K562 (cell line): ENCODE data around the gene CYP21A2.
"Not testable (repeated sequence)": the region's sequence is repeated elsewhere in the genome, so short reads cannot be mapped to it uniquely, and the experiment has no call there.

ENCODE experiments used
- ATF7 ChIP-seq: fragments of 450-650 bp; IDR thresholded peaks from 2 replicates; pipeline ENCODE4 v1.7.1; 2014; ENCODE audit warnings: mild to moderate bottlenecking, moderate library complexity
- EP300 ChIP-seq: IDR thresholded peaks from 2 replicates; pipeline ENCODE4 v1.6.1; 2012; ENCODE audit warnings: low read length, improper control_type of control experiment
- JUN ChIP-seq, 2 experiments: sonication (generic) in 1 of 2; formaldehyde crosslinking in 1 of 2; IDR thresholded peaks; 2 replicates each; pipeline versions ENCODE4 v1.6.1 to v1.8.0; 2012 to 2022; ENCODE audit warnings: borderline replicate concordance in 2 of 2, mild to moderate bottlenecking in 2 of 2, improper control_type of control experiment in 1 of 2, low read depth in 1 of 2, low read length in 1 of 2, missing genetic modification reagents in 1 of 2
- MAFK ChIP-seq: IDR thresholded peaks from 2 replicates; pipeline ENCODE4 v1.6.1; 2011; ENCODE audit warnings: low read length, improper control_type of control experiment
- MXI1 ChIP-seq: IDR thresholded peaks from 2 replicates; pipeline ENCODE4 v1.6.1; 2011; ENCODE audit warnings: low read depth, mild to moderate bottlenecking, improper control_type of control experiment, low read length
- NBN ChIP-seq: fragments of 450-650 bp; IDR thresholded peaks from 2 replicates; pipeline ENCODE4 v1.6.1; 2016; ENCODE audit warnings: low read depth, mild to moderate bottlenecking
- PHF8 ChIP-seq: fragments of 200-600 bp; sonication (generic); IDR thresholded peaks from 2 replicates; pipeline ENCODE4 v1.6.1; 2012; ENCODE audit warnings: mixed run types, mild to moderate bottlenecking, inconsistent platforms, low read length, moderate library complexity, borderline replicate concordance
- SIN3A ChIP-seq, 2 experiments: fragments of 150-350 bp in 1 of 2; IDR thresholded peaks; 2 replicates each; pipeline ENCODE4 v1.6.1; 2011 to 2016; ENCODE audit warnings: borderline replicate concordance in 2 of 2, low read depth in 2 of 2, low read length in 2 of 2, mild to moderate bottlenecking in 2 of 2, moderate library complexity in 2 of 2; ENCODE audit not compliant: control insufficient read depth in 1 of 2
- ZNF274 ChIP-seq: IDR thresholded peaks from 2 replicates; pipeline ENCODE4 v1.6.1; 2011; ENCODE audit warnings: low read depth, mild to moderate bottlenecking, low read length, moderate library complexity, borderline replicate concordance
- ZSCAN32 ChIP-seq: fragments of 450-650 bp; formaldehyde crosslinking; IDR thresholded peaks from 2 replicates; pipeline ENCODE4 v1.4.0; 2020; ENCODE audit warnings: mild to moderate bottlenecking, moderate library complexity
- TF ChIP-seq, protein P1 (sequence below), 3 experiments: IDR thresholded peaks in 2 of 3; conservative IDR thresholded peaks in 1 of 3; 2 replicates each; pipeline ENCODE4 v1.5.1; 2011 to 2012; ENCODE audit warnings: low read length in 3 of 3, mild to moderate bottlenecking in 3 of 3, control low read depth in 2 of 3, improper control_type of control experiment in 1 of 3, inconsistent platforms in 1 of 3, low read depth in 1 of 3, mixed read lengths in 1 of 3, moderate library complexity in 1 of 3; ENCODE audit not compliant: insufficient read depth in 2 of 3
- TF ChIP-seq, protein P2 (sequence below): sonication (generic); formaldehyde crosslinking; IDR thresholded peaks from 2 replicates; pipeline ENCODE4 v1.8.1; 2022; ENCODE audit warnings: missing genetic modification reagents
- TF ChIP-seq, protein P3 (sequence below): sonication (generic); formaldehyde crosslinking; IDR thresholded peaks from 2 replicates; pipeline ENCODE4 v1.8.1; 2023; ENCODE audit warnings: mild to moderate bottlenecking, missing genetic modification reagents

- not testable (repeated sequence) for TF ChIP-seq MAFK; PHF8; ZSCAN32; NBN; EP300; MXI1; ZNF274; SIN3A (IDR thresholded peaks at IDR 0.05; ENCODE audit: borderline replicate concordance in 2 of 2, control insufficient read depth in 1 of 2, low read depth in 2 of 2, low read length in 2 of 2); ATF7; JUN (IDR thresholded peaks at IDR 0.05; ENCODE audit: borderline replicate concordance, low read depth, low read length); JUN (CRISPR knock-in tag; IDR thresholded peaks at IDR 0.05; ENCODE audit: borderline replicate concordance)
- TF ChIP-seq, protein P1, sequence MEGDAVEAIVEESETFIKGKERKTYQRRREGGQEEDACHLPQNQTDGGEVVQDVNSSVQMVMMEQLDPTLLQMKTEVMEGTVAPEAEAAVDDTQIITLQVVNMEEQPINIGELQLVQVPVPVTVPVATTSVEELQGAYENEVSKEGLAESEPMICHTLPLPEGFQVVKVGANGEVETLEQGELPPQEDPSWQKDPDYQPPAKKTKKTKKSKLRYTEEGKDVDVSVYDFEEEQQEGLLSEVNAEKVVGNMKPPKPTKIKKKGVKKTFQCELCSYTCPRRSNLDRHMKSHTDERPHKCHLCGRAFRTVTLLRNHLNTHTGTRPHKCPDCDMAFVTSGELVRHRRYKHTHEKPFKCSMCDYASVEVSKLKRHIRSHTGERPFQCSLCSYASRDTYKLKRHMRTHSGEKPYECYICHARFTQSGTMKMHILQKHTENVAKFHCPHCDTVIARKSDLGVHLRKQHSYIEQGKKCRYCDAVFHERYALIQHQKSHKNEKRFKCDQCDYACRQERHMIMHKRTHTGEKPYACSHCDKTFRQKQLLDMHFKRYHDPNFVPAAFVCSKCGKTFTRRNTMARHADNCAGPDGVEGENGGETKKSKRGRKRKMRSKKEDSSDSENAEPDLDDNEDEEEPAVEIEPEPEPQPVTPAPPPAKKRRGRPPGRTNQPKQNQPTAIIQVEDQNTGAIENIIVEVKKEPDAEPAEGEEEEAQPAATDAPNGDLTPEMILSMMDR (IDR thresholded peaks at IDR 0.05 in 2 of 3, conservative IDR thresholded peaks at IDR 0.05 in 1 of 3; ENCODE audit: insufficient read depth in 2 of 3, low read depth in 1 of 3, low read length in 3 of 3) = not testable (repeated sequence)
- TF ChIP-seq, protein P2, sequence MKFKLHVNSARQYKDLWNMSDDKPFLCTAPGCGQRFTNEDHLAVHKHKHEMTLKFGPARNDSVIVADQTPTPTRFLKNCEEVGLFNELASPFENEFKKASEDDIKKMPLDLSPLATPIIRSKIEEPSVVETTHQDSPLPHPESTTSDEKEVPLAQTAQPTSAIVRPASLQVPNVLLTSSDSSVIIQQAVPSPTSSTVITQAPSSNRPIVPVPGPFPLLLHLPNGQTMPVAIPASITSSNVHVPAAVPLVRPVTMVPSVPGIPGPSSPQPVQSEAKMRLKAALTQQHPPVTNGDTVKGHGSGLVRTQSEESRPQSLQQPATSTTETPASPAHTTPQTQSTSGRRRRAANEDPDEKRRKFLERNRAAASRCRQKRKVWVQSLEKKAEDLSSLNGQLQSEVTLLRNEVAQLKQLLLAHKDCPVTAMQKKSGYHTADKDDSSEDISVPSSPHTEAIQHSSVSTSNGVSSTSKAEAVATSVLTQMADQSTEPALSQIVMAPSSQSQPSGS (CRISPR knock-in tag) = not testable (repeated sequence)
- TF ChIP-seq, protein P3, sequence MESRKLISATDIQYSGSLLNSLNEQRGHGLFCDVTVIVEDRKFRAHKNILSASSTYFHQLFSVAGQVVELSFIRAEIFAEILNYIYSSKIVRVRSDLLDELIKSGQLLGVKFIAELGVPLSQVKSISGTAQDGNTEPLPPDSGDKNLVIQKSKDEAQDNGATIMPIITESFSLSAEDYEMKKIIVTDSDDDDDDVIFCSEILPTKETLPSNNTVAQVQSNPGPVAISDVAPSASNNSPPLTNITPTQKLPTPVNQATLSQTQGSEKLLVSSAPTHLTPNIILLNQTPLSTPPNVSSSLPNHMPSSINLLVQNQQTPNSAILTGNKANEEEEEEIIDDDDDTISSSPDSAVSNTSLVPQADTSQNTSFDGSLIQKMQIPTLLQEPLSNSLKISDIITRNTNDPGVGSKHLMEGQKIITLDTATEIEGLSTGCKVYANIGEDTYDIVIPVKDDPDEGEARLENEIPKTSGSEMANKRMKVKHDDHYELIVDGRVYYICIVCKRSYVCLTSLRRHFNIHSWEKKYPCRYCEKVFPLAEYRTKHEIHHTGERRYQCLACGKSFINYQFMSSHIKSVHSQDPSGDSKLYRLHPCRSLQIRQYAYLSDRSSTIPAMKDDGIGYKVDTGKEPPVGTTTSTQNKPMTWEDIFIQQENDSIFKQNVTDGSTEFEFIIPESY (CRISPR knock-in tag) = not testable (repeated sequence)
Measured at GRCh38 chr6:32005991-32006529, 32.2 kb upstream of the CYP21A2 start.
